ENCODE data around the gene FAM163A. TPM values are rescaled to one million over a fixed set of nuclear protein-coding genes. Genes with fewer than 3 reads are reported as not detected.

FAM163A gene
- total RNA-seq, 1 experiment from 2014 or later = not detected

- Mint-ChIP-seq H3K27me3 (ENCODE audit: insufficient read depth, unreplicated experiment) (peaks cover under 1% of the 10 kb centered on the region), H3K9me3 (ENCODE audit: unreplicated experiment) (no peaks in the 10 kb centered on the region), H3K27ac (ENCODE audit: low read depth, unreplicated experiment) (no peak overlapping the region), H3K36me3 (ENCODE audit: insufficient read depth, unreplicated experiment) (no peaks in the 10 kb centered on the region), H3K4me1 (ENCODE audit: insufficient read depth, unreplicated experiment) (no peaks in the 10 kb centered on the region), H3K4me3 (ENCODE audit: unreplicated experiment) (no peak overlapping the region)
- CTCF ChIA-PET = interaction anchor here (0.5 to 49.8 kb wide), 6 partner anchors 21 to 724 kb away, joined by 3 to 2115 read pairs (median 6); no protein-coding TSS in a partner anchor
- no peak for DNase-seq (ENCODE audit: unreplicated experiment)
- intact Hi-C loops (cut with micrococcal nuclease) = no loop called here
- POLR2A ChIA-PET = no interaction called here
- TF ChIP-seq CTCF (IDR thresholded peaks at IDR 0.05; ENCODE audit: unreplicated experiment) = no peak
- BruUV-seq (replicated peaks) = no TSS peak
Measured at GRCh38 chr1:179731643-179732042, 11.4 kb upstream of the FAM163A start.

GRCh38 chr1:179742291-179742690, 800 bp upstream of the FAM163A start:
- POLR2A ChIA-PET = no interaction called here
- no TSS peak for BruUV-seq (replicated peaks)
- CTCF ChIA-PET = interaction anchor here (0.6 to 49.8 kb wide), 2 partner anchors 72 to 107 kb away, joined by 4 to 2115 read pairs; no protein-coding TSS in a partner anchor

GRCh38 chr1:179743679-179744400, 749 bp downstream of the FAM163A start:
- no peaks in the 10 kb centered on the region for H3K9me3 Mint-ChIP-seq (ENCODE audit: unreplicated experiment)
- POLR2A ChIA-PET = no interaction called here
- no peaks in the 10 kb centered on the region for H3K4me1 Mint-ChIP-seq (ENCODE audit: insufficient read depth, unreplicated experiment)
- H3K36me3 Mint-ChIP-seq (ENCODE audit: insufficient read depth, unreplicated experiment) = no peaks in the 10 kb centered on the region
- H3K27me3 Mint-ChIP-seq (ENCODE audit: insufficient read depth, unreplicated experiment) = peaks cover 68% of the 10 kb centered on the region
- intact Hi-C loops (cut with micrococcal nuclease) = no loop called here
- H3K4me3 Mint-ChIP-seq (ENCODE audit: unreplicated experiment) = no peak overlapping the region
- no peak for DNase-seq (ENCODE audit: unreplicated experiment)
- CTCF ChIA-PET = interaction anchor here (0.6 kb wide), 1 partner anchor 146 kb away, joined by 3 read pairs; no protein-coding TSS in a partner anchor
- TF ChIP-seq CTCF (IDR thresholded peaks at IDR 0.05; ENCODE audit: unreplicated experiment) = no peak
- H3K27ac Mint-ChIP-seq (ENCODE audit: low read depth, unreplicated experiment) = no peak overlapping the region
- no TSS peak for BruUV-seq (replicated peaks)

More at GRCh38 chr1:179742291-179742690, 800 bp upstream of the FAM163A start:
- intact Hi-C loops (cut with micrococcal nuclease) = no loop called here
- Mint-ChIP-seq H3K27me3 (ENCODE audit: insufficient read depth, unreplicated experiment) (peaks cover 80% of the 10 kb centered on the region), H3K36me3 (ENCODE audit: insufficient read depth, unreplicated experiment) (no peaks in the 10 kb centered on the region), H3K4me1 (ENCODE audit: insufficient read depth, unreplicated experiment) (no peaks in the 10 kb centered on the region), H3K4me3 (ENCODE audit: unreplicated experiment) (no peak overlapping the region), H3K9me3 (ENCODE audit: unreplicated experiment) (no peaks in the 10 kb centered on the region), H3K27ac (ENCODE audit: low read depth, unreplicated experiment) (no peak overlapping the region)
- TF ChIP-seq CTCF (IDR thresholded peaks at IDR 0.05; ENCODE audit: unreplicated experiment) = no peak
- DNase-seq (ENCODE audit: unreplicated experiment) = no peak

DNA sequence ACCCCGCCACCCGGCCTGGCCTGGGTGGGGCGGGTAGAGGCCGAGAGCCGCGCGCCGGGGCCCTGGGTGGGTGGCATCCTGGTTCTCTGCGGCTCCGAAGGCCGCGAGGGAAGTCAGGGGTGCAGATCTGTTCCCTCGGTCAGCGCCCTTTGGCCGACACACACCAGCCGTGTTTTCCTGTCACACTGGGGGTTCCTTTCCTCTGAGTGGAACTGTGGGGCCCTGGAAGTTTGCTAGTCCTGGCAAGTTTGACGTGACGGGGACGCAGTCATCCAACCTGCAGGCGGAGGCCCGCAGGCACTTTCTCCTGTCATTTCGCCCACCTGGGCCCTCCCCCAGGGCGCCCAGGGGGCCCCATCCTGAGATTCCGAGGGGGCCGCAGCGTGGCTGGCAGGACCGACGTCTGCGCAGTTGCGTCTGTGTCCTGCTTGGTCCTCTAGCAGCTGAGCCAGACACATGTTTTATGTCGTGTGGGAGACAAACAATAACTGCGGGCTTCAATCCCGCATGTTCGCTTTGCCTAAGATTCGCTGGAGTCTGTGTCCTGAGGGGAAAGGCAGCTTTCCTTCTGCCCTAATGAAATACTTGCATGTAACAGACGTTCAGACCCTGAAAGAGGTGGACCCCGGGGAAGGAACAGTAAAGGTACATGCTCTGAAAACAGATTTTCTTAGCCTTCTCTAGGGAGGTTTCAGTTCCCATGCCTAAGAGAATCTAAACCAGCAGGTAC, 1.5 kb downstream of the FAM163A start:
- ChIA-PET CTCF (interaction anchor here (1.0 kb wide), 1 partner anchor 40 kb away, joined by 3 read pairs; no protein-coding TSS in a partner anchor), POLR2A (no interaction called here)
- Mint-ChIP-seq H3K9me3 (ENCODE audit: unreplicated experiment) (no peaks in the 10 kb centered on the region), H3K4me1 (ENCODE audit: insufficient read depth, unreplicated experiment) (no peaks in the 10 kb centered on the region), H3K4me3 (ENCODE audit: unreplicated experiment) (no peak overlapping the region), H3K27ac (ENCODE audit: low read depth, unreplicated experiment) (no peak overlapping the region), H3K36me3 (ENCODE audit: insufficient read depth, unreplicated experiment) (no peaks in the 10 kb centered on the region), H3K27me3 (ENCODE audit: insufficient read depth, unreplicated experiment) (peaks cover 63% of the 10 kb centered on the region)
- no peak for DNase-seq (ENCODE audit: unreplicated experiment)
- no peak for TF ChIP-seq CTCF (IDR thresholded peaks at IDR 0.05; ENCODE audit: unreplicated experiment)
- no TSS peak for BruUV-seq (replicated peaks)
- intact Hi-C loops (cut with micrococcal nuclease) = no loop called here

Measured in MCF 10A (cell line).